GM19023 (cell line): ENCODE data around the gene ARPC1B.

Experiments used
- ATAC-seq: cut with Tn5 transposase; IDR thresholded peaks from one replicate; pipeline ENCODE4 v1.9.1; 2021; ENCODE audit warnings: mild to moderate bottlenecking, moderate library complexity; ENCODE audit not compliant: unreplicated experiment

ARPC1B gene

DNA sequence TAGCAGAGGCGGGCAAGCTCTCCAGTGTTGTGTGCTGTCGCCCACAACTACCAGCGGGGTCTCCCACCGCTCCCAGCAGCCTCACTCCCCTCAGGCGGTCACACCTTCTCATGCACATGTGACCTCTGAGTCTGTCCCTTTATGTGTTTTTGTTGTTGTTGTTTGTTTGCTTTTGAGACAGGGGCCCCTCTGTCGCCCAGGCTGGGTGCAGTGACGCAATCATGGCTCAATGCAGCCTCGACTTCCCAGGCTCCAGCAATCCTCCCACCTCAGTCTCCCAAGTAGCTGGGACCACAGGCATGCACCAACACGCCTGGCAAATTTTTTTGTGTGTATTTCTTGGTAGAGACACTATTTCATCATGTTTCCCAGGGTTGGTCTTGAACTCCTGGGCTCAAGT is 65.7 kb downstream of the ARPC1B start:
- no peak for ATAC-seq
